GM23338 (cell line): ENCODE results near the gene CYP1B1. TPM values are rescaled to one million over a fixed set of nuclear protein-coding genes. Genes with fewer than 3 reads are reported as not detected.

ENCODE experiments used
- ATAC-seq: fragments of 200-7000 bp; cut with Tn5 transposase; 3 replicates; pipeline ENCODE4 v1.9.1; 2020
- DNase-seq: peaks from one replicate; pipeline ENCODE4 v3.0.0-alpha.2; 2015; ENCODE audit warnings: low spot score
- H2AFZ ChIP-seq: fragments of 200-600 bp; sonication (generic); 2 replicates; pipeline ENCODE4 v1.8.0; 2016; ENCODE audit warnings: antibody characterized with exemption, mild to moderate bottlenecking, moderate library complexity
- H3F3A ChIP-seq: fragments of 200-600 bp; sonication (generic); replicated peaks from 2 replicates; pipeline ENCODE4 v1.8.0; 2017; ENCODE audit warnings: antibody characterized with exemption, mixed run types, low read depth
- H3K27ac ChIP-seq: fragments of 200-600 bp; sonication (generic); 2 replicates; pipeline ENCODE4 v1.6.1; 2016; ENCODE audit warnings: low read depth
- H3K27me3 ChIP-seq: fragments of 200-600 bp; sonication (generic); 2 replicates; pipeline ENCODE4 v1.8.0; 2016; ENCODE audit warnings: mild to moderate bottlenecking, mixed run types, moderate library complexity; ENCODE audit not compliant: insufficient read depth
- H3K36me3 ChIP-seq: fragments of 200-600 bp; sonication (generic); 2 replicates; pipeline ENCODE4 v1.8.0; 2016; ENCODE audit warnings: mild to moderate bottlenecking; ENCODE audit not compliant: insufficient read depth
- H3K4me1 ChIP-seq: fragments of 200-600 bp; sonication (generic); 2 replicates; pipeline ENCODE4 v1.8.0; 2016; ENCODE audit warnings: mild to moderate bottlenecking, moderate library complexity; ENCODE audit not compliant: insufficient read depth
- H3K4me2 ChIP-seq: fragments of 200-600 bp; sonication (generic); 2 replicates; pipeline ENCODE4 v1.7.1; 2017; ENCODE audit warnings: mixed run types
- H3K4me3 ChIP-seq: fragments of 200-600 bp; sonication (generic); 2 replicates; pipeline ENCODE4 v1.6.1; 2016; ENCODE audit warnings: mixed run types
- H3K79me2 ChIP-seq: fragments of 200-600 bp; sonication (generic); replicated peaks from 2 replicates; pipeline ENCODE4 v1.8.0; 2017; ENCODE audit warnings: mild to moderate bottlenecking; ENCODE audit not compliant: insufficient read depth
- H3K9me2 ChIP-seq: fragments of 200-600 bp; sonication (generic); 2 replicates; pipeline ENCODE4 v1.8.0; 2017; ENCODE audit not compliant: insufficient read depth
- H4K20me1 ChIP-seq: fragments of 200-600 bp; sonication (generic); replicated peaks from 2 replicates; pipeline ENCODE4 v1.8.0; 2017; ENCODE audit warnings: mild to moderate bottlenecking; ENCODE audit not compliant: insufficient read depth
- H3K27ac Mint-ChIP-seq: 2 replicates; pipeline ENCODE4 v1.8.0; 2020; ENCODE audit warnings: inconsistent platforms, mild to moderate bottlenecking, moderate library complexity, mixed read lengths
- H3K27me3 Mint-ChIP-seq: 3 replicates; pipeline ENCODE4 v1.8.0; 2022; ENCODE audit warnings: low read depth, mild to moderate bottlenecking, moderate library complexity, mixed read lengths, inconsistent platforms; ENCODE audit not compliant: insufficient read depth, poor library complexity
- H3K36me3 Mint-ChIP-seq: 3 replicates; pipeline ENCODE4 v1.8.0; 2021; ENCODE audit warnings: low read depth, mild to moderate bottlenecking, inconsistent platforms, moderate library complexity, mixed read lengths
- H3K4me1 Mint-ChIP-seq: 3 replicates; pipeline ENCODE4 v1.8.0; 2020; ENCODE audit warnings: mild to moderate bottlenecking, inconsistent platforms, mixed read lengths
- H3K4me3 Mint-ChIP-seq: 3 replicates; pipeline ENCODE4 v1.8.0; 2021; ENCODE audit warnings: moderate library complexity, mild to moderate bottlenecking, inconsistent platforms, mixed read lengths
- H3K9me3 Mint-ChIP-seq: 3 replicates; pipeline ENCODE4 v1.8.0; 2020; ENCODE audit warnings: moderate library complexity, mild to moderate bottlenecking, inconsistent platforms, mixed read lengths
- CREB1 ChIP-seq: fragments of 250-450 bp; sonication (Bioruptor Pico); IDR thresholded peaks from 2 replicates; pipeline ENCODE4 v1.5.0; 2020; ENCODE audit warnings: low read depth, mild to moderate bottlenecking, moderate library complexity
- CTCF ChIP-seq, 2 experiments: fragments of 200-600 bp in 1 of 2; sonication (generic) in 1 of 2; conservative IDR thresholded peaks; 2 replicates each; pipeline versions ENCODE4 v1.5.1 to v1.6.1; 2016 to 2017; ENCODE audit warnings: antibody characterized with exemption in 2 of 2, low read depth in 2 of 2, mild to moderate bottlenecking in 2 of 2, moderate library complexity in 1 of 2
- ETS1 ChIP-seq: IDR thresholded peaks from 2 replicates; pipeline ENCODE4 v1.6.1; 2016; ENCODE audit warnings: antibody characterized with exemption
- EZH2 ChIP-seq: fragments of 200-600 bp; sonication (generic); IDR thresholded peaks from one replicate; pipeline ENCODE4 v1.8.0; 2017; ENCODE audit warnings: antibody characterized with exemption, mild to moderate bottlenecking, low read depth; ENCODE audit not compliant: unreplicated experiment
- EZH2phosphoT487 ChIP-seq: fragments of 200-600 bp; sonication (generic); IDR thresholded peaks from one replicate; pipeline ENCODE4 v1.8.1; 2018; ENCODE audit warnings: antibody characterized with exemption; ENCODE audit not compliant: unreplicated experiment
- JUNB ChIP-seq: IDR thresholded peaks from one replicate; pipeline ENCODE4 v1.6.1; 2016; ENCODE audit warnings: antibody characterized with exemption; ENCODE audit not compliant: unreplicated experiment
- NANOG ChIP-seq: IDR thresholded peaks from 2 replicates; pipeline ENCODE4 v1.6.1; 2016; ENCODE audit warnings: antibody characterized with exemption, borderline replicate concordance
- POLR2AphosphoS5 ChIP-seq: IDR thresholded peaks from 2 replicates; pipeline ENCODE4 v1.6.1; 2016; ENCODE audit warnings: antibody characterized with exemption, low read depth
- REST ChIP-seq: IDR thresholded peaks from one replicate; pipeline ENCODE4 v1.6.1; 2018; ENCODE audit warnings: antibody characterized with exemption; ENCODE audit not compliant: unreplicated experiment
- STAT1 ChIP-seq: IDR thresholded peaks from one replicate; pipeline ENCODE4 v1.6.1; 2016; ENCODE audit warnings: antibody characterized with exemption; ENCODE audit not compliant: unreplicated experiment
- ZNF114 ChIP-seq: fragments of 250-450 bp; sonication (Bioruptor Pico); IDR thresholded peaks from 2 replicates; pipeline ENCODE4 v1.5.0; 2020; ENCODE audit warnings: mild to moderate bottlenecking, moderate library complexity
- ZNF331 ChIP-seq: fragments of 250-450 bp; sonication (Bioruptor Pico); IDR thresholded peaks from 2 replicates; pipeline ENCODE4 v1.5.0; 2020; ENCODE audit warnings: low read depth, mild to moderate bottlenecking, moderate library complexity
- ZNF462 ChIP-seq: fragments of 250-450 bp; sonication (Bioruptor Pico); IDR thresholded peaks from 2 replicates; pipeline ENCODE4 v1.5.0; 2020; ENCODE audit warnings: mild to moderate bottlenecking, moderate library complexity
- polyA plus RNA-seq: library from polyadenylated mRNA; unstranded; fragments of >200 nt; fragmentation: Nextera tagmentation; extraction: Ambion mirVana; gene quantifications from 2 replicates; pipeline ENCODE4 v1.2.1, GENCODE V29; 2016
- total RNA-seq: library from RNA; depleted of rRNA; stranded (reverse); fragments of >200 nt; shearing (Covaris generic); gene quantifications from 2 replicates; pipeline ENCODE4 v1.2.3, GENCODE V29; 2014

Gene CYP1B1
- total and polyA plus RNA-seq, 2 experiments from 2014 or later = 3.3 to 6.2 TPM

- H3K9me3 Mint-ChIP-seq = no peaks in the 10 kb centered on the region
- Histone ChIP-seq H3K4me1 (peaks cover 13% of the 10 kb centered on the region; the same call in 1 of the 2 replicates), H3K9me2 (no peaks in the 10 kb centered on the region), H3K27me3 (peaks cover 27% of the 10 kb centered on the region), H3K4me3 (peak overlapping the region; percentile 47), H3F3A (peaks cover 8% of the 10 kb centered on the region; the same call in 1 of the 2 replicates), H3K79me2 (no peaks in the 10 kb centered on the region), H2AFZ (peak overlapping the region; percentile 99), H3K4me2 (peak overlapping the region; percentile 75), H3K27ac (no peak overlapping the region), H3K36me3 (no peaks in the 10 kb centered on the region), H4K20me1 (no peaks in the 10 kb centered on the region)
- ATAC-seq (peak; percentile 45), DNase-seq (no peak)
- H3K27me3 Mint-ChIP-seq = peaks cover 15% of the 10 kb centered on the region
- no peak overlapping the region for H3K27ac Mint-ChIP-seq
- H3K4me3 Mint-ChIP-seq = peak overlapping the region; percentile 51; the same call in 2 of the 3 replicates
- H3K36me3 Mint-ChIP-seq = no peaks in the 10 kb centered on the region
- TF ChIP-seq CTCF (conservative IDR thresholded peaks at IDR 0.05; ENCODE audit: low read depth in 2 of 2) = no peak
- TF ChIP-seq POLR2AphosphoS5 = no peak
- no peak for TF ChIP-seq ZNF114 (CRISPR knock-in tag)
- TF ChIP-seq CREB1 = no peak
- no peak for TF ChIP-seq REST
- no peak for TF ChIP-seq ZNF331 (CRISPR knock-in tag)
- TF ChIP-seq ETS1 = no peak
- TF ChIP-seq NANOG = no peak
- TF ChIP-seq JUNB = no peak
- TF ChIP-seq EZH2 = no peak
- no peak for TF ChIP-seq EZH2phosphoT487
- TF ChIP-seq STAT1 = no peak
- no peak for TF ChIP-seq ZNF462 (CRISPR knock-in tag)
- H3K4me1 Mint-ChIP-seq = peaks cover 7% of the 10 kb centered on the region; the same call in 2 of the 3 replicates
Observed at GRCh38 chr2:38038682-38039081, 37.3 kb downstream of the CYP1B1 start.
